Measurements from ENCODE around the gene CDH23. TPM values are rescaled to one million over a fixed set of nuclear protein-coding genes. Genes with fewer than 3 reads are reported as not detected.

Gene CDH23
- polyA plus RNA-seq, 1 donor from 2014 or later = 6.6 TPM

- H3F3A ChIP-seq (ENCODE audit: insufficient read depth, low read length, poor library complexity, severe bottlenecking) = no peaks in the 10 kb centered on the region
- H3K9me2 ChIP-seq (ENCODE audit: insufficient read depth, low read length) = no peaks in the 10 kb centered on the region
- no peaks in the 10 kb centered on the region for H3K79me2 ChIP-seq (replicated peaks; ENCODE audit: insufficient read depth, low read length)
- H3K27me3 ChIP-seq (ENCODE audit: insufficient read depth, low read depth, low read length) = no peaks in the 10 kb centered on the region
- no peak overlapping the region for H3K4me2 ChIP-seq (ENCODE audit: low read length)
- TF ChIP-seq SMC3 (conservative IDR thresholded peaks at IDR 0.05; ENCODE audit: poor library complexity) (no peak), EZH2 (IDR thresholded peaks at IDR 0.05; ENCODE audit: borderline replicate concordance, insufficient read depth, low read length, poor library complexity, severe bottlenecking) (no peak), CTCF (IDR thresholded peaks at IDR 0.05; ENCODE audit: poor library complexity, severe bottlenecking) (no peak), RAD21 (conservative IDR thresholded peaks at IDR 0.05) (no peak), MXI1 (conservative IDR thresholded peaks at IDR 0.05; ENCODE audit: poor library complexity, severe bottlenecking) (no peak), POLR2AphosphoS5 (IDR thresholded peaks at IDR 0.05) (no peak), TAF1 (IDR thresholded peaks at IDR 0.05; ENCODE audit: low read depth) (no peak), EP300 (conservative IDR thresholded peaks at IDR 0.05; ENCODE audit: poor library complexity, severe bottlenecking) (no peak), REST (IDR thresholded peaks at IDR 0.05; ENCODE audit: borderline replicate concordance) (no peak)
- no peaks in the 10 kb centered on the region for H3K9me3 ChIP-seq (ENCODE audit: low read length)
- no peak overlapping the region for H2AFZ ChIP-seq (ENCODE audit: low read depth, low read length)
- H3K9ac ChIP-seq (ENCODE audit: low read length) = no peak overlapping the region
- H3K27ac ChIP-seq (ENCODE audit: low read length) = no peak overlapping the region
- H3K36me3 ChIP-seq (ENCODE audit: insufficient read depth, low read length) = no peaks in the 10 kb centered on the region
- no peak overlapping the region for H3K4me3 ChIP-seq (ENCODE audit: low read length)
- H4K20me1 ChIP-seq (ENCODE audit: insufficient read depth) = no peaks in the 10 kb centered on the region
Measured at GRCh38 chr10:71811351-71811750, 414.6 kb downstream of the CDH23 start.

DNA sequence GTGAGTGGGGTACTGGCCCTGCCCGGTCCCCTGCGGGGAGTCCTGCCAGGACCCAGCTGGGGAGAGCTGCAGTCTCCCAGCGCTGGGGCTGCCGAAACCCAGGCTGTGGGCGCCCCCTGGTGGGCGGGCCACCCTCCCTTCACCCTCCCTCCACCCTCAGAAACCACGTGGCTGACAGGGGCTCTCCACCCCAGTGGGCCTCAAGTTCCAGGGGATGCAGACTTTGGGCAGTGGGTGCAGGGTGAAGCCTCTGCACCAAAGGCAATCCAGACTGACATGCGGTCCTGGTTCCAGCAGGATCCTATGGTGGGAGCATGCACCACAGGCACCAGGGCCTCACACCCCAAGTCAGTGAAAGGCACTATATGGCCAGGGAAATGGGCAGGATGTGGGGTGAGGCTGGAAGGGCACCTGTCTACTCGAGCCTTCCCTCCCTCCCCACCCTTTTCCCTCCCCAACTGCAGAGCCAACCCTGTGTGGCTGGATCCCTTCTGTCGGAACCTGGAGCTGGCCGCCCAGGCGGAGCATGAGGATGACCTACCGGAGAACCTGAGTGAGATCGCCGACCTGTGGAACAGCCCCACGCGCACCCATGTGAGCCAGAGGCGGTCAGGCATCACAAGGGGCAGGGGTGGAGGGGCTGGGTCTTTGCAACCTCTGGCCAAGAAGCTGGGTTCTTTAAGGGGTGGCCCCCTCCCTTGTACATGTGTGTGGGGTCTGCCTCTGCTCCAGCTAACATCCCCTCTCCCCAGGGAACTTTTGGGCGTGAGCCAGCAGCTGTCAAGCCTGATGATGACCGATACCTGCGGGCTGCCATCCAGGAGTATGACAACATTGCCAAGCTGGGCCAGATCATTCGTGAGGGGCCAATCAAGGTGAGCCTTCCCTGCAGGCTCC is 415.5 kb downstream of the CDH23 start:
- Histone ChIP-seq H4K20me1 (ENCODE audit: insufficient read depth) (no peaks in the 10 kb centered on the region), H3K4me2 (ENCODE audit: low read length) (no peak overlapping the region), H3K27ac (ENCODE audit: low read length) (no peak overlapping the region), H3K36me3 (ENCODE audit: insufficient read depth, low read length) (no peaks in the 10 kb centered on the region), H3K9ac (ENCODE audit: low read length) (no peak overlapping the region), H3F3A (ENCODE audit: insufficient read depth, low read length, poor library complexity, severe bottlenecking) (no peaks in the 10 kb centered on the region), H3K9me3 (ENCODE audit: low read length) (no peaks in the 10 kb centered on the region), H2AFZ (ENCODE audit: low read depth, low read length) (no peak overlapping the region), H3K9me2 (ENCODE audit: insufficient read depth, low read length) (no peaks in the 10 kb centered on the region), H3K27me3 (ENCODE audit: insufficient read depth, low read depth, low read length) (no peaks in the 10 kb centered on the region), H3K79me2 (replicated peaks; ENCODE audit: insufficient read depth, low read length) (no peaks in the 10 kb centered on the region), H3K4me3 (ENCODE audit: low read length) (no peak overlapping the region)
- TF ChIP-seq POLR2AphosphoS5 (IDR thresholded peaks at IDR 0.05) (peak; percentile 3), EP300 (conservative IDR thresholded peaks at IDR 0.05; ENCODE audit: poor library complexity, severe bottlenecking) (no peak)

Measured in neural cell (in vitro differentiated cells).